NCI-H345 (cell line): ENCODE data around the gene DPH7.
"Not testable (repeated sequence)": the region's sequence is repeated elsewhere in the genome, so short reads cannot be mapped to it uniquely, and the experiment has no call there.

Experiments used
- DNase-seq: peaks from one replicate; lab custom pipeline; 2025; lab: John Stamatoyannopoulos, UW

The DPH7 gene

GRCh38 chr9:137578518-137579258 is at the start of gene DPH7:
Gene DPH7, minus strand, starts transcription at chr9:137578925. Its CDS starts 148 bp downstream, at chr9:137578777.
- DNase-seq: peak; percentile 94

GRCh38 chr9:137627406-137627805 is 48.7 kb upstream of the DPH7 start:
- DNase-seq: not testable (repeated sequence)

- DNase-seq: no peak
Measured at GRCh38 chr9:137626464-137626863, 47.7 kb upstream of the DPH7 start.

GRCh38 chr9:137622211-137622610 is 43.5 kb upstream of the DPH7 start:
- not testable (repeated sequence) for DNase-seq

GRCh38 chr9:137621131-137621757 is 42.5 kb upstream of the DPH7 start:
- DNase-seq: no peak

GRCh38 chr9:137620581-137620980 is 41.9 kb upstream of the DPH7 start:
- DNase-seq: no peak

GRCh38 chr9:137620048-137620405 is 41.3 kb upstream of the DPH7 start:
- DNase-seq: no peak

- no peak for DNase-seq
Measured at GRCh38 chr9:137619240-137620047, 40.7 kb upstream of the DPH7 start.

- DNase-seq: peak; percentile 91
Measured at GRCh38 chr9:137618105-137619067, 39.7 kb upstream of the DPH7 start, which contains the start of gene EHMT1. Gene EHMT1, plus strand, starts transcription at chr9:137619005. Its CDS starts 24 bp downstream, at chr9:137619029.

- DNase-seq: no peak
Measured at GRCh38 chr9:137615387-137615871, 36.7 kb upstream of the DPH7 start.

- DNase-seq: no peak
Measured at GRCh38 chr9:137614631-137615386, 36.1 kb upstream of the DPH7 start.

- no peak for DNase-seq
Measured at GRCh38 chr9:137613738-137614523, 35.2 kb upstream of the DPH7 start.

- DNase-seq: no peak
Measured at GRCh38 chr9:137613259-137613658, 34.5 kb upstream of the DPH7 start.

- DNase-seq: no peak
Measured at GRCh38 chr9:137612741-137613142, 34.0 kb upstream of the DPH7 start.

GRCh38 chr9:137611623-137612609 is 33.2 kb upstream of the DPH7 start:
- peak; percentile 56 for DNase-seq

GRCh38 chr9:137610944-137611343 is 32.2 kb upstream of the DPH7 start:
- no peak for DNase-seq

GRCh38 chr9:137607141-137607857 is 28.6 kb upstream of the DPH7 start:
- no peak for DNase-seq

- DNase-seq: no peak
Measured at GRCh38 chr9:137606734-137607138, 28.0 kb upstream of the DPH7 start.
